Astrocyte of the spinal cord (primary cell): ENCODE results near the gene SPP2.
A peak's percentile ranks its signal among the peaks of the same experiment; 100 is the strongest.

ENCODE experiments used
- DNase-seq: peaks from one replicate; pipeline ENCODE4 v3.0.0; 2011; ENCODE audit warnings: low read depth, low spot score
- H3K4me3 ChIP-seq: 2 replicates; pipeline ENCODE4 v1.5.1; 2011; ENCODE audit warnings: low read depth, mild to moderate bottlenecking, low read length, moderate library complexity
- in situ Hi-C: cut with HindIII; loops from 2 replicates; pipeline ENCODE4 v1.10.0; 2017; ENCODE audit warnings: low sequenced_read_pairs
- TF ChIP-seq, protein P1 (sequence below): IDR thresholded peaks from 2 replicates; pipeline ENCODE4 v1.5.1; 2012; ENCODE audit warnings: low read depth, mild to moderate bottlenecking, low read length, inconsistent platforms

The SPP2 gene

GRCh38 chr2:234081970-234082822 is 31.7 kb downstream of the SPP2 start:
- TF ChIP-seq, protein P1, sequence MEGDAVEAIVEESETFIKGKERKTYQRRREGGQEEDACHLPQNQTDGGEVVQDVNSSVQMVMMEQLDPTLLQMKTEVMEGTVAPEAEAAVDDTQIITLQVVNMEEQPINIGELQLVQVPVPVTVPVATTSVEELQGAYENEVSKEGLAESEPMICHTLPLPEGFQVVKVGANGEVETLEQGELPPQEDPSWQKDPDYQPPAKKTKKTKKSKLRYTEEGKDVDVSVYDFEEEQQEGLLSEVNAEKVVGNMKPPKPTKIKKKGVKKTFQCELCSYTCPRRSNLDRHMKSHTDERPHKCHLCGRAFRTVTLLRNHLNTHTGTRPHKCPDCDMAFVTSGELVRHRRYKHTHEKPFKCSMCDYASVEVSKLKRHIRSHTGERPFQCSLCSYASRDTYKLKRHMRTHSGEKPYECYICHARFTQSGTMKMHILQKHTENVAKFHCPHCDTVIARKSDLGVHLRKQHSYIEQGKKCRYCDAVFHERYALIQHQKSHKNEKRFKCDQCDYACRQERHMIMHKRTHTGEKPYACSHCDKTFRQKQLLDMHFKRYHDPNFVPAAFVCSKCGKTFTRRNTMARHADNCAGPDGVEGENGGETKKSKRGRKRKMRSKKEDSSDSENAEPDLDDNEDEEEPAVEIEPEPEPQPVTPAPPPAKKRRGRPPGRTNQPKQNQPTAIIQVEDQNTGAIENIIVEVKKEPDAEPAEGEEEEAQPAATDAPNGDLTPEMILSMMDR: no peak
- in situ Hi-C loops: no loop called here
- DNase-seq: no peak
- H3K4me3 ChIP-seq: no peak overlapping the region

GRCh38 chr2:234083572-234084348 is 33.3 kb downstream of the SPP2 start:
- no peak overlapping the region for H3K4me3 ChIP-seq
- TF ChIP-seq, protein P1: no peak
- DNase-seq: no peak
- in situ Hi-C loops: no loop called here

DNA sequence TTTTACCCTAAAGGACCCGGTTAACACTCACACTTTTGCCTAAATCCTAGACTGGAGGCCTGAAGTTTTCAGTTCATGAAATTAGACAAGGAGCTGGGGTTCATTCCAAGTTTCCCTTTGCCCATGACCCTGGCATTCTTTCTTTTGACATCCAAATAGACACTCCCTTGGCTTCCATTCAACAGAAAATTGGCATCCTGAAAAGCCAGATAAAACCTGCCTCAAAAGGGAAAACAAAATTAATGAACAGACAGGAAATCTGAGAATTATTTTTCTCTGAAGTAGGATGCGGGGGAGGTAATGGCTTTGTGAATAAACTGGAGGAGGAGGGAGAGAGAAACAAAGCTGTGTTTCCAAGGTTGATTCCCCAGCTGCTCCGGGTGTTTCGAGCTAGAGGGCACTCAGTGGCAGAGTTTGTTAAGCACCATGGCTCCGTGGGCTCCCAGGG is 41.0 kb downstream of the SPP2 start:
- peak; percentile 17 for DNase-seq
- no peak overlapping the region for H3K4me3 ChIP-seq
- TF ChIP-seq, protein P1: no peak
- in situ Hi-C loops: no loop called here

DNA sequence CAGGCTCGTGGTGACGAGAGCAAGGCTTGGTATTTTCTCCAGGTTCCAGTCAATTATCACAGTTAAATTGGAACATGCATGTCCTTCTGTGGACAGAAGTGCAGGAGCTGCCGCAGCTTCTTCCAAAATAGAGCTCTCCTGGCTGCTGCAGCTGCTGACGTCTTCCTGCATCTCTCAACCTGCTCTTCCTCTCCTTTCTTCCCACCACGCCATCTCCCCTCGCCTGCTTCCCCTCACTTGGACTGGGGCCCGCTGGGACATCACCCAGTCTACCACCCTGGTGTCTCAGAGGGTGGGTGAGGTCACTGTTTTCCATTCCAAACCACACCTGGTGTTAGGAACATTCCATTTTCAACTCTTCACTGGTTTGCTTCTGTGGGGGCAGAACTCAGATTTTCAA is 41.4 kb downstream of the SPP2 start:
- TF ChIP-seq, protein P1: no peak
- no peak for DNase-seq
- no peak overlapping the region for H3K4me3 ChIP-seq
- in situ Hi-C loops: no loop called here

DNA sequence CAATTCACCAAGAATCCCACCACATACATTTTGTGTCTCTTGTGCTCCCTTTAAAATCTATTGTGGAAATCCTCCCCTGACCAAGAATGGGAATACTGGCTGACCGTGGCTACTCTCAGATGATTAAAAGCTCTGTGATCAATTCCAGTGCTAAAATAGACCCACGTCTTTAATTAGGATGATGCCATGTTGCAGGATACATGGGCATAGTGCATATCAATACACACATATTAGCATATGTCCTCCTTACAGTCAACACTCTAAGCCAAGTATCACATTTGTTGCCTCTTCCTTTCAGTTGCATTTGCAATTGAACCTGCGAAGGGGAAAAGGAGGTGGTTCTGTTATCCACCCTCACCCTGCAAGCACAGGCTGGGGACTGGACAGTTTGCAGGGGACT is 41.8 kb downstream of the SPP2 start:
- DNase-seq: no peak
- TF ChIP-seq, protein P1: no peak
- in situ Hi-C loops: no loop called here
- no peak overlapping the region for H3K4me3 ChIP-seq

DNA sequence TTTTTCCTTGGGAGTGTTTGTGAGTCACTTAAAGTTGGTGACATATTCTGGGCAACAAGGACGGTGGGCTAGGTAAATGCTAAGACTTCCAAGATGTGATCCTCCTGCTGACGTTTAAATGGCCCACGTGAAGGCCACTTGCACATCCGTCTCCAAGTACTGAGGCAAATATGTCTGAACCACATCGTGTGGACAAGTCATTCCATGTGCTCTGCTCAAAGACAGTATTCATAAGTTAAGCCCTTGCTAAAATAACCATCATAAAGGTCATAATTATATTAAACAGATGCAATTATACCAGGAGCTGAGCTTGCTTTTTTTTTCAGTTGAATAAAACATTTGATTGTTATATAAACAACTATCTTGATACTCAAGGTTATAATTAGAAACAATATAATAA is 44.8 kb downstream of the SPP2 start:
- no peak overlapping the region for H3K4me3 ChIP-seq
- TF ChIP-seq, protein P1: no peak
- no peak for DNase-seq
- in situ Hi-C loops: no loop called here
